Left ventricle myocardium inferior (tissue), 1 donor: ENCODE results near the gene PROSER3. TPM values are rescaled to one million over a fixed set of nuclear protein-coding genes. Genes with fewer than 3 reads are reported as not detected.

Experiments
- DNase-seq: peaks from one replicate; pipeline ENCODE4 v3.0.0-alpha.2; 2020
- H3K27ac ChIP-seq: fragments of 200-600 bp; replicated peaks from 2 replicates; pipeline ENCODE4 v1.8.0; 2021
- H3K27me3 ChIP-seq: fragments of 200-600 bp; 2 replicates; pipeline ENCODE4 v1.8.0; 2021; ENCODE audit warnings: low read depth
- H3K36me3 ChIP-seq: fragments of 200-600 bp; 2 replicates; pipeline ENCODE4 v1.8.0; 2021
- H3K4me1 ChIP-seq: fragments of 200-600 bp; 2 replicates; pipeline ENCODE4 v1.8.0; 2021
- H3K4me3 ChIP-seq: fragments of 200-600 bp; 2 replicates; pipeline ENCODE4 v1.8.0; 2021; ENCODE audit warnings: mild to moderate bottlenecking, moderate library complexity
- H3K9me3 ChIP-seq: fragments of 200-600 bp; replicated peaks from 2 replicates; pipeline ENCODE4 v1.8.0; 2021
- CTCF ChIP-seq: fragments of 200-600 bp; IDR thresholded peaks from 2 replicates; pipeline ENCODE4 v1.8.0; 2021; ENCODE audit warnings: antibody characterized with exemption, mild to moderate bottlenecking, borderline replicate concordance
- intact Hi-C: fragments of 100-400 bp; cut with micrococcal nuclease; formaldehyde crosslinking; loops from one replicate; pipeline ENCODE4 v1.11.0; 2022
- total RNA-seq: library from RNA; stranded (reverse); fragmentation: NEBNext Ultra II Directional; extraction: Animal tissue kit (Norgen Biotek cat#: 25700); gene quantifications from one replicate; pipeline ENCODE4 v1.2.1, GENCODE V29; 2021
- donor health status: DM: no; HTN: yes; CAD: no; lungs with severe emphysema.

PROSER3 gene
- total RNA-seq, 1 donor from 2014 or later, result 4.8 TPM

DNA sequence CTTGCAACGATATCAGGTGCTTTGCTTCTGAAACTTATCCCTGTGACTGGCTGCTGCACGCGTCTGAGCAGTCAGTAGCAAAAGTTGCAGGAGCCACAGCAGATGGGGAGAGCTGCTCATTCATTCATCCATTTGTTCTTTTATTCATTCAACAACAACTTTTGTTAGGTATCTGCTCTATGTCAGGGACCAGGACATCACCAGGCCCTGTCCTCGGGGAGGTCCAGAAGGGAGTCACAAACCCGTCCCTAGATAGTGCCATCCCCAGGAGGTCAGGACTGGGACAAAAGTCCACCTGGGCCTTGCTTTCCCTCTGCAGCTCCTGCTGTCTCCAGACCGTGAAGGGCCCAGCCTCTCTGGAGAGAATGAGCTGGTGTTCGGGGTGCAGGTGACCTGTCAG is 20.0 kb downstream of the PROSER3 start:
- Histone ChIP-seq H3K27me3 (no peaks in the 10 kb centered on the region), H3K4me3 (no peak overlapping the region), H3K9me3 (no peaks in the 10 kb centered on the region), H3K27ac (no peak overlapping the region), H3K36me3 (peaks cover 15% of the 10 kb centered on the region), H3K4me1 (peaks cover 21% of the 10 kb centered on the region)
- intact Hi-C loops, result no loop called here
- DNase-seq, result no peak
- no peak for TF ChIP-seq CTCF

- Histone ChIP-seq H3K36me3 (peaks cover 15% of the 10 kb centered on the region), H3K27me3 (no peaks in the 10 kb centered on the region), H3K4me1 (peaks cover 21% of the 10 kb centered on the region), H3K4me3 (no peak overlapping the region), H3K27ac (no peak overlapping the region), H3K9me3 (no peaks in the 10 kb centered on the region)
- DNase-seq, result no peak
- no peak for TF ChIP-seq CTCF
- intact Hi-C loops, result no loop called here
Observed at GRCh38 chr19:35779033-35779432, 21.1 kb downstream of the PROSER3 start.

DNA sequence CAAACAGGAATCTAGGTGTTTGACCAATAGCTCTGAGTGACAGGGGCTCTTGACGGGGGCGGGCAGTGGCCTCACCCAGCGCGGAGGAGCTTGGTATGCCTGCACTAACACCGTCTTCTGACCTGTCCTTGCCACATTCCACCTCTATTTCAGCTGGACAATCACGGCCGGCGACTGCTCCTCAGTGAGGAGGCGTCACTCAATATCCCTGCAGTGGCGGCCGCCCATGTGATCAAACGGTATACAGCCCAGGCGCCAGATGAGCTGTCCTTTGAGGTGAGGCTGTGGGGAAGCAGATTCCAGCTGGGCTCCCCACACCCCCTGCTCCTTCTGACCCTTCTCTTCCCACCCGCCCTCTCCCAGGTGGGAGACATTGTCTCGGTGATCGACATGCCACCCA is 22.1 kb downstream of the PROSER3 start:
- Histone ChIP-seq H3K4me3 (no peak overlapping the region), H3K27me3 (no peaks in the 10 kb centered on the region), H3K27ac (no peak overlapping the region), H3K36me3 (peaks cover 15% of the 10 kb centered on the region), H3K9me3 (no peaks in the 10 kb centered on the region), H3K4me1 (peaks cover 12% of the 10 kb centered on the region)
- no peak for DNase-seq
- TF ChIP-seq CTCF, result no peak
- intact Hi-C loops, result no loop called here

DNA sequence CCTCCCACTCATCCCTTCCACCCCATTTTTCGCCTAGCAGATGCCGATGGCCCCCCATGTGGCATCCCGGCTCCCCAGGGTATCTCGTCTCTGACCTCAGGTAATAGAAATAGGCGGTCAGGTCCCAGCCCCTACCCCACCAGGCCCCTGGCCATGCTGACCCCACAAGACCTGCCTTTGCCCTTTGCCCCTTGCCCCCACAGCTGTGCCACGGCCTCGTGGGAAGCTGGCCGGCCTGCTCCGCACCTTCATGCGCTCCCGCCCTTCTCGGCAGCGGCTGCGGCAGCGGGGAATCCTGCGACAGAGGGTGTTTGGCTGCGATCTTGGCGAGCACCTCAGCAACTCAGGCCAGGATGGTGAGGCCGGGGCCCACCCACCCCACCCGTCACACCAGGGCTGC is 22.7 kb downstream of the PROSER3 start:
- H3K9me3 ChIP-seq, result no peaks in the 10 kb centered on the region
- H3K27me3 ChIP-seq, result no peaks in the 10 kb centered on the region
- H3K4me1 ChIP-seq, result peaks cover 9% of the 10 kb centered on the region
- intact Hi-C loops, result no loop called here
- no peak for TF ChIP-seq CTCF
- no peak for DNase-seq
- peaks cover 15% of the 10 kb centered on the region for H3K36me3 ChIP-seq
- no peak overlapping the region for H3K27ac ChIP-seq
- H3K4me3 ChIP-seq, result no peak overlapping the region

DNA sequence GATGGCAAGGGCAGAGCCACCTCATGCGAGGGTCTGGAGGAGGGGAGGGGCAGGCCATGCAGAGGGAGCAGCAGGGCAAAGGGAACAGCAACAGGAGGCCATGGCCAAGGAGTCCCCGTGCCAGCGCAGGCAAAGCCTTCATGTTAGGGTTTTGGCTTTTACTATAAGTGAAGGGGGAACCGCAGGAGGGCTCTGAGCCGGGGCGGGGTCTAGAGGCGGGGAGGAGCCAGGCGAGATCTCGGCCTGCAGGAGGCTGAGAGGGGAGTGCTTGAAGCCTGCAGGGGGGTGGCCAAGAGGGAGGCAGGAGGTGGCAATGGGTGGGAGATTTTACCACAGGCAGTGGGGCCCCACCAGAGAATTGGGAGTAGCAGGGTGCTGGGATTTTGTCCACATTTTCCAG is 23.7 kb downstream of the PROSER3 start:
- Histone ChIP-seq H3K36me3 (peaks cover 15% of the 10 kb centered on the region), H3K27me3 (no peaks in the 10 kb centered on the region)

More for the DNA sequence above, 23.7 kb downstream of the PROSER3 start:
- Histone ChIP-seq H3K27ac (no peak overlapping the region), H3K4me3 (no peak overlapping the region), H3K4me1 (no peaks in the 10 kb centered on the region), H3K9me3 (no peaks in the 10 kb centered on the region)
- intact Hi-C loops, result no loop called here
- DNase-seq, result no peak
- TF ChIP-seq CTCF, result no peak
